ENCODE results near the gene OCIAD1.

OCIAD1 gene

GRCh38 chr4:48891028-48891619, 60.2 kb downstream of the OCIAD1 start:
- DNase-seq (ENCODE audit: low read depth): no peak

GRCh38 chr4:48896845-48897244, 66.0 kb downstream of the OCIAD1 start:
- no peak for DNase-seq (ENCODE audit: low read depth)

GRCh38 chr4:48898733-48899431, 68.0 kb downstream of the OCIAD1 start:
- DNase-seq (ENCODE audit: low read depth): no peak

GRCh38 chr4:48899432-48899749, 68.5 kb downstream of the OCIAD1 start:
- DNase-seq (ENCODE audit: low read depth): no peak

GRCh38 chr4:48899950-48900349, 69.1 kb downstream of the OCIAD1 start:
- DNase-seq (ENCODE audit: low read depth): no peak

GRCh38 chr4:48901196-48901595, 70.3 kb downstream of the OCIAD1 start:
- DNase-seq (ENCODE audit: low read depth): no peak

GRCh38 chr4:48902266-48902665, 71.4 kb downstream of the OCIAD1 start:
- DNase-seq (ENCODE audit: low read depth): no peak

- DNase-seq (ENCODE audit: low read depth): no peak
Observed at GRCh38 chr4:48904101-48904500, 73.2 kb downstream of the OCIAD1 start.

GRCh38 chr4:48904541-48905142, 73.8 kb downstream of the OCIAD1 start:
- no peak for DNase-seq (ENCODE audit: low read depth)

GRCh38 chr4:48905363-48906015, 74.6 kb downstream of the OCIAD1 start:
- no peak for DNase-seq (ENCODE audit: low read depth)

- peak; percentile 66 for DNase-seq (ENCODE audit: low read depth)
Observed at GRCh38 chr4:48906206-48907173, 75.6 kb downstream of the OCIAD1 start, which contains the start of gene OCIAD2. OCIAD2 (minus strand) TSS chr4:48906774; CDS start chr4:48904549, 2,225 bp downstream.

- DNase-seq (ENCODE audit: low read depth): no peak
Observed at GRCh38 chr4:48907706-48908477, 77.0 kb downstream of the OCIAD1 start.

- DNase-seq (ENCODE audit: low read depth): no peak
Observed at GRCh38 chr4:48908687-48909086, 77.8 kb downstream of the OCIAD1 start.

- no peak for DNase-seq (ENCODE audit: low read depth)
Observed at GRCh38 chr4:48909697-48910096, 78.8 kb downstream of the OCIAD1 start.

GRCh38 chr4:48910511-48910910, 79.6 kb downstream of the OCIAD1 start:
- no peak for DNase-seq (ENCODE audit: low read depth)

All from stimulated activated CD8-positive, alpha-beta memory T cell treated with anti-CD3 and anti-CD28 coated beads, Interleukin-12 subunit alpha, Interleukin-12 subunit beta, amount 100 ng/mL, for 4 hours (primary cell).